GM23338 (cell line): ENCODE measurements around the gene G6PD. TPM values are rescaled to one million over a fixed set of nuclear protein-coding genes. Genes with fewer than 3 reads are reported as not detected.

Experiments used
- ATAC-seq: fragments of 200-7000 bp; cut with Tn5 transposase; 3 replicates; pipeline ENCODE4 v1.9.1; 2020
- DNase-seq: peaks from one replicate; pipeline ENCODE4 v3.0.0-alpha.2; 2015; ENCODE audit warnings: low spot score
- H2AFZ ChIP-seq: fragments of 200-600 bp; sonication (generic); 2 replicates; pipeline ENCODE4 v1.8.0; 2016; ENCODE audit warnings: antibody characterized with exemption, mild to moderate bottlenecking, moderate library complexity
- H3F3A ChIP-seq: fragments of 200-600 bp; sonication (generic); replicated peaks from 2 replicates; pipeline ENCODE4 v1.8.0; 2017; ENCODE audit warnings: antibody characterized with exemption, mixed run types, low read depth
- H3K27ac ChIP-seq: fragments of 200-600 bp; sonication (generic); 2 replicates; pipeline ENCODE4 v1.6.1; 2016; ENCODE audit warnings: low read depth
- H3K27me3 ChIP-seq: fragments of 200-600 bp; sonication (generic); 2 replicates; pipeline ENCODE4 v1.8.0; 2016; ENCODE audit warnings: mild to moderate bottlenecking, mixed run types, moderate library complexity; ENCODE audit not compliant: insufficient read depth
- H3K36me3 ChIP-seq: fragments of 200-600 bp; sonication (generic); 2 replicates; pipeline ENCODE4 v1.8.0; 2016; ENCODE audit warnings: mild to moderate bottlenecking; ENCODE audit not compliant: insufficient read depth
- H3K4me1 ChIP-seq: fragments of 200-600 bp; sonication (generic); 2 replicates; pipeline ENCODE4 v1.8.0; 2016; ENCODE audit warnings: mild to moderate bottlenecking, moderate library complexity; ENCODE audit not compliant: insufficient read depth
- H3K4me2 ChIP-seq: fragments of 200-600 bp; sonication (generic); 2 replicates; pipeline ENCODE4 v1.7.1; 2017; ENCODE audit warnings: mixed run types
- H3K4me3 ChIP-seq: fragments of 200-600 bp; sonication (generic); 2 replicates; pipeline ENCODE4 v1.6.1; 2016; ENCODE audit warnings: mixed run types
- H3K79me2 ChIP-seq: fragments of 200-600 bp; sonication (generic); replicated peaks from 2 replicates; pipeline ENCODE4 v1.8.0; 2017; ENCODE audit warnings: mild to moderate bottlenecking; ENCODE audit not compliant: insufficient read depth
- H3K9me2 ChIP-seq: fragments of 200-600 bp; sonication (generic); 2 replicates; pipeline ENCODE4 v1.8.0; 2017; ENCODE audit not compliant: insufficient read depth
- H4K20me1 ChIP-seq: fragments of 200-600 bp; sonication (generic); replicated peaks from 2 replicates; pipeline ENCODE4 v1.8.0; 2017; ENCODE audit warnings: mild to moderate bottlenecking; ENCODE audit not compliant: insufficient read depth
- H3K27ac Mint-ChIP-seq: 2 replicates; pipeline ENCODE4 v1.8.0; 2020; ENCODE audit warnings: inconsistent platforms, mild to moderate bottlenecking, moderate library complexity, mixed read lengths
- H3K27me3 Mint-ChIP-seq: 3 replicates; pipeline ENCODE4 v1.8.0; 2022; ENCODE audit warnings: low read depth, mild to moderate bottlenecking, moderate library complexity, mixed read lengths, inconsistent platforms; ENCODE audit not compliant: insufficient read depth, poor library complexity
- H3K36me3 Mint-ChIP-seq: 3 replicates; pipeline ENCODE4 v1.8.0; 2021; ENCODE audit warnings: low read depth, mild to moderate bottlenecking, inconsistent platforms, moderate library complexity, mixed read lengths
- H3K4me1 Mint-ChIP-seq: 3 replicates; pipeline ENCODE4 v1.8.0; 2020; ENCODE audit warnings: mild to moderate bottlenecking, inconsistent platforms, mixed read lengths
- H3K4me3 Mint-ChIP-seq: 3 replicates; pipeline ENCODE4 v1.8.0; 2021; ENCODE audit warnings: moderate library complexity, mild to moderate bottlenecking, inconsistent platforms, mixed read lengths
- H3K9me3 Mint-ChIP-seq: 3 replicates; pipeline ENCODE4 v1.8.0; 2020; ENCODE audit warnings: moderate library complexity, mild to moderate bottlenecking, inconsistent platforms, mixed read lengths
- CREB1 ChIP-seq: fragments of 250-450 bp; sonication (Bioruptor Pico); IDR thresholded peaks from 2 replicates; pipeline ENCODE4 v1.5.0; 2020; ENCODE audit warnings: low read depth, mild to moderate bottlenecking, moderate library complexity
- ETS1 ChIP-seq: IDR thresholded peaks from 2 replicates; pipeline ENCODE4 v1.6.1; 2016; ENCODE audit warnings: antibody characterized with exemption
- EZH2 ChIP-seq: fragments of 200-600 bp; sonication (generic); IDR thresholded peaks from one replicate; pipeline ENCODE4 v1.8.0; 2017; ENCODE audit warnings: antibody characterized with exemption, mild to moderate bottlenecking, low read depth; ENCODE audit not compliant: unreplicated experiment
- EZH2phosphoT487 ChIP-seq: fragments of 200-600 bp; sonication (generic); IDR thresholded peaks from one replicate; pipeline ENCODE4 v1.8.1; 2018; ENCODE audit warnings: antibody characterized with exemption; ENCODE audit not compliant: unreplicated experiment
- JUNB ChIP-seq: IDR thresholded peaks from one replicate; pipeline ENCODE4 v1.6.1; 2016; ENCODE audit warnings: antibody characterized with exemption; ENCODE audit not compliant: unreplicated experiment
- POLR2AphosphoS5 ChIP-seq: IDR thresholded peaks from 2 replicates; pipeline ENCODE4 v1.6.1; 2016; ENCODE audit warnings: antibody characterized with exemption, low read depth
- REST ChIP-seq: IDR thresholded peaks from one replicate; pipeline ENCODE4 v1.6.1; 2018; ENCODE audit warnings: antibody characterized with exemption; ENCODE audit not compliant: unreplicated experiment
- STAT1 ChIP-seq: IDR thresholded peaks from one replicate; pipeline ENCODE4 v1.6.1; 2016; ENCODE audit warnings: antibody characterized with exemption; ENCODE audit not compliant: unreplicated experiment
- ZNF114 ChIP-seq: fragments of 250-450 bp; sonication (Bioruptor Pico); IDR thresholded peaks from 2 replicates; pipeline ENCODE4 v1.5.0; 2020; ENCODE audit warnings: mild to moderate bottlenecking, moderate library complexity
- ZNF331 ChIP-seq: fragments of 250-450 bp; sonication (Bioruptor Pico); IDR thresholded peaks from 2 replicates; pipeline ENCODE4 v1.5.0; 2020; ENCODE audit warnings: low read depth, mild to moderate bottlenecking, moderate library complexity
- ZNF462 ChIP-seq: fragments of 250-450 bp; sonication (Bioruptor Pico); IDR thresholded peaks from 2 replicates; pipeline ENCODE4 v1.5.0; 2020; ENCODE audit warnings: mild to moderate bottlenecking, moderate library complexity
- polyA plus RNA-seq: library from polyadenylated mRNA; unstranded; fragments of >200 nt; fragmentation: Nextera tagmentation; extraction: Ambion mirVana; gene quantifications from 2 replicates; pipeline ENCODE4 v1.2.1, GENCODE V29; 2016
- total RNA-seq: library from RNA; depleted of rRNA; stranded (reverse); fragments of >200 nt; shearing (Covaris generic); gene quantifications from 2 replicates; pipeline ENCODE4 v1.2.3, GENCODE V29; 2014

Gene G6PD
- total and polyA plus RNA-seq, 2 experiments from 2014 or later: 14.4 to 66.7 TPM

- TF ChIP-seq ZNF462: no peak
- no peak for TF ChIP-seq ETS1
- TF ChIP-seq ZNF331 (CRISPR knock-in tag): no peak
- TF ChIP-seq JUNB: no peak
- TF ChIP-seq EZH2phosphoT487: no peak
These were observed 34.9 kb downstream of the G6PD start (continued) for GRCh38 chrX:154511761-154512160.

- no peak overlapping the region for H2AFZ ChIP-seq
- H3K4me1 Mint-ChIP-seq: no peaks in the 10 kb centered on the region
- no peak overlapping the region for H3K4me3 Mint-ChIP-seq
- no peak overlapping the region for H3K27ac Mint-ChIP-seq
- no peaks in the 10 kb centered on the region for H3K27me3 ChIP-seq
- ATAC-seq: no peak
- no peaks in the 10 kb centered on the region for H3K36me3 ChIP-seq
- no peaks in the 10 kb centered on the region for H3K9me2 ChIP-seq
- no peak overlapping the region for H3K27ac ChIP-seq
- H3K4me1 ChIP-seq: no peaks in the 10 kb centered on the region
- DNase-seq: no peak
- H3K4me3 ChIP-seq: no peak overlapping the region
- no peaks in the 10 kb centered on the region for H3K79me2 ChIP-seq
- H3K9me3 Mint-ChIP-seq: no peaks in the 10 kb centered on the region
- H3K27me3 Mint-ChIP-seq: no peaks in the 10 kb centered on the region
- H3F3A ChIP-seq: no peaks in the 10 kb centered on the region
- H4K20me1 ChIP-seq: no peaks in the 10 kb centered on the region
- H3K4me2 ChIP-seq: no peak overlapping the region
- peaks cover 13% of the 10 kb centered on the region; the same call in 2 of the 3 replicates for H3K36me3 Mint-ChIP-seq
- TF ChIP-seq STAT1 (no peak), POLR2AphosphoS5 (no peak), ZNF114 (CRISPR knock-in tag) (no peak), ZNF331 (CRISPR knock-in tag) (no peak), EZH2 (no peak), REST (no peak), CREB1 (CRISPR knock-in tag) (no peak), EZH2phosphoT487 (no peak)
These were observed 37.2 kb downstream of the G6PD start for GRCh38 chrX:154509455-154509854.
